Cerebellar cortex (tissue), 1 donor: ENCODE results near the gene SFTPA1.
A peak's percentile ranks its signal among the peaks of the same experiment; 100 is the strongest.
"Not testable (repeated sequence)": the region's sequence is repeated elsewhere in the genome, so short reads cannot be mapped to it uniquely, and the experiment has no call there.

ENCODE experiments used
- DNase-seq: peaks from one replicate; pipeline ENCODE4 v3.0.0-alpha.2; 2015; ENCODE audit warnings: low spot score

Gene SFTPA1

DNA sequence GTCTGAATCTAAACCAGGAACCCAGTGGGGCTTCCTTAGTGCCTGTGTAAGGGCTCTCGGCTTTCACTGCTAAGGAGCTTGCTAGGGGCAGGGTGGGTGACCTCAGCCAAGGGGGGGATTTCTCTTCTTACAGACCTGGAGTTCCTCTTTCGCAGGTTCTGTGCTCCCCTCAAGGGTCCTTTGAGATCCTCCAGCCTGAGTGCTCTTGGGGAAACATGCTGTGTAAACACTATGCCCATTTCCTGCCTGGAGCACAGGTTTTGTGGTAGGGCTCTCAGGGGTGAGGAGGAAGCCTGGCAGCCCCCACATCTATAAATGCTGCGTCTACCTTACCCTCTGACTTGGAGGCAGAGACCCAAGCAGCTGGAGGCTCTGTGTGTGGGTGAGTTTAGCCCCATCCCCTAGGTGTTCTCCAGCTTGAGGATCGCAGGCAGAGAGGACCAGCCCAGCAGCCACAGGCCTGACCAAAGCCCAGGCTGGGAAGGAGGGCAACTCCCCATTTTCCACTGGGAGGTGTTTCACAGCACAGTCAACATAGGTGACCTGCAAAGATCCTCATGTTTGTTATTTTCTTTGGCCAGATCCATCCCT, at the start of gene SFTPA1:
SFTPA1 (plus strand) TSS at position 339 of the 591 bp plus-strand sequence. CDS start 887 bp downstream, outside the sequence.
- no peak for DNase-seq

GRCh38 chr10:79561257-79561656, 49.5 kb upstream of the SFTPA1 start:
- DNase-seq: no peak

- peak; percentile 80 for DNase-seq
Measured at GRCh38 chr10:79562135-79562756, 48.5 kb upstream of the SFTPA1 start.

- no peak for DNase-seq
Measured at GRCh38 chr10:79563426-79563825, 47.3 kb upstream of the SFTPA1 start.

DNA sequence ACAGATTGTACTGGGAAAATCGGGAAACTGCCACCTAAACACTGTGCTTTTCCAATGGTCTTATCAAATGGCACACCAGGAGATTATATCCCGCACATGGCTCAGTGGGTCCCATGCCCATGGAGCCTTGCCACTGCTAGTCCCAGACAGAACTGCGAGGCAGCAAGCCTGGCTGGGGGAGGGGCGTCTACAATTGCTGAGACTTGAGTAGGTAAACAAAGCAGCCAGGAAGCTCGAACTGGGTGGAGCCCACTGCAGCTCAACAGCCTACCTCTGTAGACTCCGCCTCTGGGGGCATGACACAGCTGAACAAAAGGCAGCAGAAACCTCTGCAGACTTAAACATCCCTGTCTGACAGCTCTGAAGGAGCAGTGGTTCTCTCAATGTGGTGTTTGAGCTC, 40.1 kb upstream of the SFTPA1 start:
- DNase-seq: not testable (repeated sequence)

GRCh38 chr10:79579361-79579760, 31.4 kb upstream of the SFTPA1 start:
- no peak for DNase-seq

DNA sequence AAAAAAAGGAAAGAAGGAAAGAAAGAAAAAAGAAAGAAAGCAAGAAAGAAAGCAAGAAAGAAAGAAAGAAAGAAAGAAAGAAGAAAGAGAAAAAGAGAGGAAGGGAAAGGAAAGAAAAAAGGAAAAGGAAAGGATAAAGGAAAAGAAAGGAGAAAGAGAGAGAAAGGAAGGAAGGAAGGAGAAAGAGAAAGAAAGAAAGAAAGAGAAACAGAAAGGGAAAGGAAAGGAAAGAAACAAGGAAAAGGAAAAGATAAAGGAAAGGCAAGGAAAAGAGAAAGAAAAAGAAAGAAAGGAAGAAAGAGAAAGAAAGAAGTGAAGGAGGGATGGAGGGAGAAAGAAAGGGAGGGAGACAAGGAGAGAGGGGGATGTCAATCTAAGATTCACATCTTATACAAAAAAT, 29.7 kb upstream of the SFTPA1 start:
- DNase-seq: no peak

DNA sequence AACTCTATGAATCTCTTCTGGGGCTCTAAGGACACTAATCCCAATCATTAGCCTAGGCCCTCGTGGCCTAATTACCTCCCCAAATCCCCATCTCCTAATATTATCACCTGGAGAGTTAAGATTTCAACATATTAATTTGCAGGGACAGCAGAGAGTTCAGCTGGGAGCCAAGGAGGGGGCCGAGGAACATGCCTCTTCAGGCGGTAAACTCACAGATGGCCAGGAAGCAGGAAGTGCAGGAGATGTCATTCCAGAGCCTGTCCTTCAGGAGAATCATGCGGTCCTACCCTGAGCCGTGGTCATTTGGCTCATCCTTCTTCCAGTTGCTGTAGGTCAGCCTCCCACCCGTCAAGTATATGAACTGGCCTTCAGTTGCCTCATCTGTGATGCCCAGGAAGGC, 28.6 kb upstream of the SFTPA1 start:
- DNase-seq: peak; percentile 46

DNA sequence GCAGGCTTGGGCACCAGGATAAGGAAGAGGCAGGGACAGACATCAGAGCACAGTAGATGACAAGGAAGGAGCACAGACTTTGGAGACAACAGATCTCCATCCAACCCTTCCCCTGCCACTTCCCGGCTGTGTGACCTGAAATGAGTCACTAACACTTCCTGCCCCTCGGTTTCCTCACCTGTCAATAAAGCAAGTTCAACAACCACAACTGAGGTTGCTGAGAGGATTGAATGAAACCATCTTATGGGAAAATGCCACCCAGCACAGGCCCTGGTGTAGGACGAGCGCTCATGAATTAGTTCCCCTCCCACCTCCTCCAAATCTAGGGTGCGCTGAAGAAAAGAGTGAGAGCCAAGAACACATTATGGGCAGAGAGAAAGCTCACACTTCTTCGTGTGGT, 27.8 kb upstream of the SFTPA1 start:
- DNase-seq: not testable (repeated sequence)

GRCh38 chr10:79583488-79584024, 27.2 kb upstream of the SFTPA1 start:
- no peak for DNase-seq

GRCh38 chr10:79585870-79586527, 24.7 kb upstream of the SFTPA1 start:
- DNase-seq: no peak

- no peak for DNase-seq
Measured at GRCh38 chr10:79586933-79587332, 23.8 kb upstream of the SFTPA1 start.

DNA sequence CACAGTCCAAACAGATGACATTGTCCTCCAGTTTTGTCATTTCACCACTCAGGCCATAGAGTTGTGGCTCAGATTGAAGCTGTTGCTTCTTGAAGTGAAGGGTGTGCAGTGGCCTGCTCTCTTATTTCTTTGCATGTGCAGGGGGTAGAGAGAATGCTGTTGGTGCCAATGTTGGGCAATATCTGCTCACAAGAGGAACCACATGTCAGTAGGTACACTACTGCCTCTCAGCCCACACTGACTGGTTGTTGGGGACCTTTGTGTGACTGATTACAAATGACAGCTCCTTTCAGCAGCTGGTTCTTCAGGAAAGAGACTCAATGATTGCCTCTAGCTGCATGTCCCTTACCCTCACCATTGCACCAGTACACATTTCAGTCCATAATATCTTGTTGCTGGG, 21.9 kb upstream of the SFTPA1 start:
- no peak for DNase-seq

DNA sequence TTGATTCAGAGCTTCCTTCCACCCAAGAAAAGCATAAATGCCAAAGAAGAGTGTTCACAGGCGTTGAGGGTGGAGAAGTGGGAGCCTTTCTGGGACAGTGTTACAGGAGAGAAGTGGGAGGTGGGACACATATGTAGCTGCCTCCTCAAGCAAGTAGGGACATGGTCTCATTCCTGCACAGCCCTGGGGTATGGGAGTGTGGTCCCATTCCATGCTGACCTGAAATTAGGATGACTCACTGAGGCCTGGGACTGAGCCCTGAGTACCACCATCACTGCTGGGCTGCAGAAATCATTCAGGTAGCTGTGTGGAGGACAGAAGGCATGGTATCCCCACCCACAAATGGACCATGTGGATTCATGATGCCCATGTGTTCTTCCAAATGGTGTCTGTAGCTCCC, 17.4 kb upstream of the SFTPA1 start:
- no peak for DNase-seq

GRCh38 chr10:79594565-79594964, 16.2 kb upstream of the SFTPA1 start:
- not testable (repeated sequence) for DNase-seq

- no peak for DNase-seq
Measured at GRCh38 chr10:79595510-79595909, 15.2 kb upstream of the SFTPA1 start.

- not testable (repeated sequence) for DNase-seq
Measured at GRCh38 chr10:79599644-79600043, 11.1 kb upstream of the SFTPA1 start.

DNA sequence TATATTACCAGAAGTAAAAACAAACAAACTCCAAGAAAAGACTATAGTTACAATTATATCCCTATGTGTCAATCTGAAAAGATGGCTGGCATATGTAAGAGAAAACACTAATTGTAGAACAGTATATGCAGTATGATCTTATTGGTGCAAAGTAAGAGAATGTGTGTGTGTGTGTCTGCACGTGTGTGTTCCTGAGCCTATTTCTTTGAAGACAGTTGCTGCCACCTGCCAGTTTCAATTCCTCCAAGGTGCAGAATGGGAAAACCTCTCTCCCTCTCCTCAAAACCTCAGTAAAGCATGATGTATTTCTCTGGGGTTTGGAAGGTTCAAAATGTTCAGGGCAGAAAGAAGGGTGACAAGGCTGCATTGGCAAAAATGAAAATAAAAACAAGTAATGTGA, 8.8 kb upstream of the SFTPA1 start:
- no peak for DNase-seq

DNA sequence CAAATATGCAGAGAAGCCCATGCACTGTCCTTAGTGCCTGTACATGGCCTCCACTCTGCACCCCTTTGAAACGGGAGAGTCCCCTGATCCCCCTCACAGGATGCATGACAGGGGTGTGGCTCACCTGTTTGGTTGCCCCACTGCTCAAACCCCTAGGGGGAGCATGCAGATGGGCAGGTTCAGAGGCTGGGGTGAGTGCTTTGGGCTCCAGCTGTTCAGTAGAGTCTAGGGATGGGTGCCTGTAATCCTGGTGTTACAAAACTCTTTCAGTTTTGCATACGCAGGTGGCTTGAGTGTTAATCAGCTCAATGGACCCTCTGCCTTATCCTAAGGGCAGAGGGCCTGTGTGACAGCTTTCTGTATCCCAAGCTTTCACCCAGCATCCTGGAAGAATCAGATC, 7.8 kb upstream of the SFTPA1 start:
- no peak for DNase-seq

GRCh38 chr10:79604294-79604693, 6.4 kb upstream of the SFTPA1 start:
- no peak for DNase-seq

DNA sequence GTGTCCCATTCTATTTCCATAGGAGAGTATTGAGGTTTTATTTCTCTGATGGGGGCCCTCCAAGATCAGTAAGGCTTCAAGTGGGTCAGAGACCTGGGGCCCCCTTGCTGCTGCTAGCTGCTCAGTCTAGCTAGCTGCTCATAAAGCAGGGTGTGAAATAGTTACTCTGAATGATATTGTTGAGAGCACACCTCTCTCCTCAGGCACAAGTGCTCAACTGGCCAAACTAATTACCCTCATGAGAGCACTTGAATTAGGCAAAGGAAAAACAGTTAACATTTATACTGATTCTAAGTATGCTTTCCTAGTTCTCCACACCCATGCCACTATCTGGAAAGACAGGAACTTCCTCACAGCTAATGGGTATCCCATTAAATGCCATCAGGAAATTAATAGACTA, 5.4 kb upstream of the SFTPA1 start:
- no peak for DNase-seq

GRCh38 chr10:79608505-79609375, 2.0 kb upstream of the SFTPA1 start:
- no peak for DNase-seq
